Endothelial cell (in vitro differentiated cells): ENCODE results near the gene ADARB2. TPM values are rescaled to one million over a fixed set of nuclear protein-coding genes. Genes with fewer than 3 reads are reported as not detected.

ENCODE experiments used
- DNase-seq: peaks from one replicate; pipeline ENCODE4 v3.0.0; 2021; ENCODE audit warnings: low spot score
- H3K27ac Mint-ChIP-seq: one replicate; pipeline ENCODE4 v1.8.0; 2021; ENCODE audit warnings: mixed read lengths, inconsistent platforms; ENCODE audit not compliant: unreplicated experiment
- H3K27me3 Mint-ChIP-seq: one replicate; pipeline ENCODE4 v1.8.0; 2021; ENCODE audit warnings: mild to moderate bottlenecking, moderate library complexity, mixed read lengths, inconsistent platforms; ENCODE audit not compliant: unreplicated experiment
- H3K36me3 Mint-ChIP-seq: one replicate; pipeline ENCODE4 v1.8.0; 2021; ENCODE audit warnings: mild to moderate bottlenecking, low read depth, mixed read lengths, inconsistent platforms; ENCODE audit not compliant: unreplicated experiment
- H3K4me1 Mint-ChIP-seq: one replicate; pipeline ENCODE4 v1.8.0; 2021; ENCODE audit warnings: mild to moderate bottlenecking, mixed read lengths, inconsistent platforms; ENCODE audit not compliant: unreplicated experiment
- H3K4me3 Mint-ChIP-seq: one replicate; pipeline ENCODE4 v1.8.0; 2021; ENCODE audit warnings: mild to moderate bottlenecking, mixed read lengths, inconsistent platforms; ENCODE audit not compliant: unreplicated experiment
- H3K9me3 Mint-ChIP-seq: one replicate; pipeline ENCODE4 v1.8.0; 2021; ENCODE audit warnings: mixed read lengths, inconsistent platforms; ENCODE audit not compliant: unreplicated experiment
- total RNA-seq: library from RNA; stranded (reverse); fragmentation: NEBNext Ultra II Directional; extraction: Animal tissue kit (Norgen Biotek cat#: 25700); gene quantifications from one replicate; pipeline ENCODE4 v1.2.1, GENCODE V29; 2021; ENCODE audit not compliant: unreplicated experiment
- TF ChIP-seq, protein P1 (sequence below): fragments of 200-600 bp; sonication (generic); IDR thresholded peaks from one replicate; pipeline ENCODE4 v1.5.0; 2021; ENCODE audit warnings: antibody characterized with exemption; ENCODE audit not compliant: unreplicated experiment

The ADARB2 gene
- total RNA-seq, 1 donor from 2014 or later, result 54.9 TPM

DNA sequence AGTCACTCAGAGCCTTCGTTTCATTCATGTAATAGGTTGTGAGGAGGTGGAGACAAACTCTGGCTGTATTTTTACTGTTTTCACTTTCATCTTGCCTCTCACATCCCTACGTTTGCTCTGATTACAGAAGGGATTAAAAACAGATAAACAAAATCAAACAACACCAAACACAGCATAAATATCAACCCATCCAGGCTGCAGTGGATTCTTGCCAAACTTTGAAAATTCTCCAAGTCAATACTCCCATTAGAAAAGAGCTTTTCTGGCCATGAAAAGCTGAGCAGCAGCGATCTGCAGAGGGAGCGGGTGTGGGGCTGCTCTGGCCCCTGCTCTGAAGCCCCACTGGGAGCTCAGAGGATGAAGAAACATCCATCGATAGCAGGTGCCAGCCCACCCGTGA lies 397.9 kb downstream of the ADARB2 start:
- Mint-ChIP-seq H3K36me3 (no peaks in the 10 kb centered on the region), H3K4me3 (no peak overlapping the region), H3K9me3 (no peaks in the 10 kb centered on the region), H3K27ac (no peak overlapping the region), H3K27me3 (peaks cover 2% of the 10 kb centered on the region), H3K4me1 (peaks cover 5% of the 10 kb centered on the region)
- TF ChIP-seq, protein P1, sequence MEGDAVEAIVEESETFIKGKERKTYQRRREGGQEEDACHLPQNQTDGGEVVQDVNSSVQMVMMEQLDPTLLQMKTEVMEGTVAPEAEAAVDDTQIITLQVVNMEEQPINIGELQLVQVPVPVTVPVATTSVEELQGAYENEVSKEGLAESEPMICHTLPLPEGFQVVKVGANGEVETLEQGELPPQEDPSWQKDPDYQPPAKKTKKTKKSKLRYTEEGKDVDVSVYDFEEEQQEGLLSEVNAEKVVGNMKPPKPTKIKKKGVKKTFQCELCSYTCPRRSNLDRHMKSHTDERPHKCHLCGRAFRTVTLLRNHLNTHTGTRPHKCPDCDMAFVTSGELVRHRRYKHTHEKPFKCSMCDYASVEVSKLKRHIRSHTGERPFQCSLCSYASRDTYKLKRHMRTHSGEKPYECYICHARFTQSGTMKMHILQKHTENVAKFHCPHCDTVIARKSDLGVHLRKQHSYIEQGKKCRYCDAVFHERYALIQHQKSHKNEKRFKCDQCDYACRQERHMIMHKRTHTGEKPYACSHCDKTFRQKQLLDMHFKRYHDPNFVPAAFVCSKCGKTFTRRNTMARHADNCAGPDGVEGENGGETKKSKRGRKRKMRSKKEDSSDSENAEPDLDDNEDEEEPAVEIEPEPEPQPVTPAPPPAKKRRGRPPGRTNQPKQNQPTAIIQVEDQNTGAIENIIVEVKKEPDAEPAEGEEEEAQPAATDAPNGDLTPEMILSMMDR, result no peak
- DNase-seq, result no peak

DNA sequence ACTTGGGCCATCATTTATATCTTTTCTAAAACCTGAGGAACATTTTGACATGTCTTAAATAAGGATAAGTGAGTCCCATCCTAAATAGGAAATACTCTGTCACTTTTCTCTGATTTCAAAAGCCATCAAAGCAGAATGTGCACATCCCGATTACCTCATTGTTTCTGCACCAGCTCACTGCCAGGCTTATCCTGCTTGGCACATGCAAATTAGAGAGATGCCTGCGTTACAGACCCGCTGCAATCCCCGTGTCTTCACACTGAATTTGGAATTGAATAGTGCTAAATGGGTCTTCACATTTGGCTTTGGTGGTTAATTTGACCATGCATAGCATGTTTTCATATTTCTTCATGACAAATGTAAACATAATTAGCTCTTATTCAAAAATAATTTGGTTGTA lies 401.7 kb downstream of the ADARB2 start:
- TF ChIP-seq, protein P1, result no peak
- H3K4me3 Mint-ChIP-seq, result no peak overlapping the region
- H3K4me1 Mint-ChIP-seq, result peaks cover 5% of the 10 kb centered on the region
- no peaks in the 10 kb centered on the region for H3K27me3 Mint-ChIP-seq
- no peaks in the 10 kb centered on the region for H3K9me3 Mint-ChIP-seq
- DNase-seq, result no peak
- no peaks in the 10 kb centered on the region for H3K36me3 Mint-ChIP-seq
- H3K27ac Mint-ChIP-seq, result no peak overlapping the region

DNA sequence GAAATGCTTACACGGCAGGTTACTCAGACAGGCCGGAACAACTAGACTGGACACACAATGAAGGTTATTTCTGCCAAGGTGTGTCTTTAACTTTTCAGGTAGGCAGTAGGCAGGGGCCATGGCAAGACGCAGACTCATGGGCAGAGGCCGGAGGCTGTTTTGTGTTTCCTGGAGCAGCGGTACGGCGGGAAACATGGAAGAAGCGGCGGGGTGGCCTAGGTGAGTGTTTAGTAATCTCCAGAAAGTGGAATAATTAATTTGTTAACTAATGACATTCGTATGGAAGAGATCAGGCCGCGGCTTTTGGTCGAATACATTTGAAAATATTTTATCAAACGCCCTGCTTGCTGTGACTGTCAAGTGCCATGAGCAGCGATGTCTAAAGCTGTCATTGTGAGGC lies 403.3 kb downstream of the ADARB2 start:
- H3K4me1 Mint-ChIP-seq, result peaks cover 3% of the 10 kb centered on the region
- TF ChIP-seq, protein P1, result no peak
- no peaks in the 10 kb centered on the region for H3K9me3 Mint-ChIP-seq
- H3K27ac Mint-ChIP-seq, result no peak overlapping the region
- H3K27me3 Mint-ChIP-seq, result no peaks in the 10 kb centered on the region
- no peak for DNase-seq
- H3K4me3 Mint-ChIP-seq, result no peak overlapping the region
- H3K36me3 Mint-ChIP-seq, result no peaks in the 10 kb centered on the region

DNA sequence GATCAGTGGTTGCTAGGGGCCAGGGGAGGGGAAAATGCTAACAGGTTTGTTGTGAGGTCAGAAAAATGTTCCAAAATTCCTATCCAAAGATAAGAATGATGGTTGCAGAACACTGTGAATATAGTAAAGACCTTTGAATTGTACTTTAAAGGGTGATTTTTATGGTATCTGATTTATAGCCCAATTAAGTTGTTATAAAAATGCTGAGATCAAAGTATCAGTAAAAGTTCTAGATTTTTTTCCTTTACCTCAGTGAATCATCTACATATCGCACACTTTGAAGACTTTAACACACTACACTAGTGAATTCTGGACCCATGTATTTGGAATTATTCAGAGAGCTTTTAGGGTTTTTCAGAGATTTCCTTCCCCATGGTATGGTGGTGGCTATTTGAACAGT lies 405.8 kb downstream of the ADARB2 start:
- DNase-seq, result no peak
- peaks cover 7% of the 10 kb centered on the region for H3K4me1 Mint-ChIP-seq
- TF ChIP-seq, protein P1, result no peak
- no peaks in the 10 kb centered on the region for H3K9me3 Mint-ChIP-seq
- peaks cover 1% of the 10 kb centered on the region for H3K27me3 Mint-ChIP-seq
- peaks cover 4% of the 10 kb centered on the region for H3K36me3 Mint-ChIP-seq
- H3K27ac Mint-ChIP-seq, result no peak overlapping the region
- H3K4me3 Mint-ChIP-seq, result no peak overlapping the region

DNA sequence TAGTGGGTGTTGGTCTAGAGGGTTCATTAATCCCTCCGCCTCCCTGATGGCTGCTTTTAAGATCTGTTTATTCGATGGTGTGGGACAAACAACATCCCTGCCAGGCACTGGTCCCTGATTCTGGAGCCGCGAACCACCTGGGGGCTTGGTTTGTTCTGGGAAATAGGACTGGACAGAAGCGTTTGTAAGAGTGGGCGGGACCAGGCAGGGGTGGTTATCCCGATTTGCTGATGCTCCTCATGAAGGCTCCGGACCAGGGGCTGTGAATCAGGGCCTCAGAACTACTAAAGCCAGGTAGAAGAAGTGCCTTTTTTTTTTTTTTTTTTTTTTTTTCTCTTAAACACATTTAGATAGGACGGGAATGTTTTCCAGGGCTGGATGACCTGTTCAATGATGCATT lies 407.7 kb downstream of the ADARB2 start:
- TF ChIP-seq, protein P1, result no peak
- DNase-seq, result no peak
- Mint-ChIP-seq H3K27me3 (peaks cover 1% of the 10 kb centered on the region), H3K4me3 (no peak overlapping the region), H3K9me3 (no peaks in the 10 kb centered on the region), H3K36me3 (peaks cover 4% of the 10 kb centered on the region), H3K27ac (no peak overlapping the region), H3K4me1 (peaks cover 14% of the 10 kb centered on the region)
